H1 (cell line): Measurements from ENCODE around the gene ZFYVE27. TPM values are rescaled to one million over a fixed set of nuclear protein-coding genes. Genes with fewer than 3 reads are reported as not detected.

Experiments
- CHD2 ChIP-seq: IDR thresholded peaks from 2 replicates; pipeline ENCODE4 v1.6.1; 2012; ENCODE audit warnings: low read length, improper control_type of control experiment
- CHD7 ChIP-seq: fragments of 300-600 bp; sonication (generic); IDR thresholded peaks from 2 replicates; pipeline ENCODE4 v1.7.1; 2012; ENCODE audit warnings: low read length, moderate library complexity, mild to moderate bottlenecking, inconsistent platforms; ENCODE audit not compliant: insufficient replicate concordance
- GABPA ChIP-seq: IDR thresholded peaks from 2 replicates; pipeline ENCODE4 v1.6.1; 2011; ENCODE audit warnings: mild to moderate bottlenecking, low read length, moderate library complexity, borderline replicate concordance; ENCODE audit not compliant: insufficient read depth
- POU5F1 ChIP-seq: IDR thresholded peaks from 2 replicates; pipeline ENCODE4 v1.6.1; 2011; ENCODE audit warnings: low read depth, mild to moderate bottlenecking, low read length, moderate library complexity
- SAP30 ChIP-seq: fragments of 300-600 bp; sonication (generic); IDR thresholded peaks from 2 replicates; pipeline ENCODE4 v1.7.1; 2012; ENCODE audit warnings: low read length, moderate library complexity, mild to moderate bottlenecking, inconsistent platforms; ENCODE audit not compliant: insufficient read depth, insufficient replicate concordance
- SIN3A ChIP-seq, 2 experiments: IDR thresholded peaks in 1 of 2; conservative IDR thresholded peaks in 1 of 2; 2 replicates each; pipeline ENCODE4 v1.6.1; 2011 to 2012; ENCODE audit warnings: low read length in 2 of 2, improper control_type of control experiment in 1 of 2, low read depth in 1 of 2, mild to moderate bottlenecking in 1 of 2
- SP2 ChIP-seq: IDR thresholded peaks from 2 replicates; pipeline ENCODE4 v1.6.1; 2012; ENCODE audit warnings: mild to moderate bottlenecking, low read length, inconsistent platforms
- TEAD4 ChIP-seq: IDR thresholded peaks from 2 replicates; pipeline ENCODE4 v1.6.1; 2012; ENCODE audit warnings: low read depth, low read length, inconsistent platforms, mixed read lengths
- polyA plus RNA-seq, 7 experiments: library from polyadenylated mRNA; depleted of rRNA in 3 of 7; stranded (reverse) in 5 of 7; unstranded in 2 of 7; fragments of >200 nt in 5 of 7; fragments of 200-250 nt in 2 of 7; gene quantifications; 1 replicate in 5 of 7; 2 replicates in 1 of 7; 4 replicates in 1 of 7; pipeline versions ENCODE4 v1.2.1 to v1.2.3, GENCODE V29; 2011 to 2013; ENCODE audit warnings: missing spikeins in 2 of 7, mixed read lengths in 2 of 7
- total RNA-seq: library from RNA; stranded (reverse); fragmentation: NEBNext Ultra II Directional; extraction: Animal tissue kit (Norgen Biotek cat#: 25700); gene quantifications from 2 replicates; pipeline ENCODE4 v1.2.1, GENCODE V29; 2021
- TF ChIP-seq, protein P1 (sequence below): IDR thresholded peaks from 2 replicates; pipeline ENCODE4 v1.6.1; 2011; ENCODE audit warnings: low read depth, mild to moderate bottlenecking, low read length; ENCODE audit not compliant: insufficient read depth

Gene ZFYVE27
- total and polyA plus RNA-seq, 2 of the 8 experiments (the other 6 are each of a cell fraction or from before 2014, with no cell fraction given) = 16.6 to 19.8 TPM

DNA sequence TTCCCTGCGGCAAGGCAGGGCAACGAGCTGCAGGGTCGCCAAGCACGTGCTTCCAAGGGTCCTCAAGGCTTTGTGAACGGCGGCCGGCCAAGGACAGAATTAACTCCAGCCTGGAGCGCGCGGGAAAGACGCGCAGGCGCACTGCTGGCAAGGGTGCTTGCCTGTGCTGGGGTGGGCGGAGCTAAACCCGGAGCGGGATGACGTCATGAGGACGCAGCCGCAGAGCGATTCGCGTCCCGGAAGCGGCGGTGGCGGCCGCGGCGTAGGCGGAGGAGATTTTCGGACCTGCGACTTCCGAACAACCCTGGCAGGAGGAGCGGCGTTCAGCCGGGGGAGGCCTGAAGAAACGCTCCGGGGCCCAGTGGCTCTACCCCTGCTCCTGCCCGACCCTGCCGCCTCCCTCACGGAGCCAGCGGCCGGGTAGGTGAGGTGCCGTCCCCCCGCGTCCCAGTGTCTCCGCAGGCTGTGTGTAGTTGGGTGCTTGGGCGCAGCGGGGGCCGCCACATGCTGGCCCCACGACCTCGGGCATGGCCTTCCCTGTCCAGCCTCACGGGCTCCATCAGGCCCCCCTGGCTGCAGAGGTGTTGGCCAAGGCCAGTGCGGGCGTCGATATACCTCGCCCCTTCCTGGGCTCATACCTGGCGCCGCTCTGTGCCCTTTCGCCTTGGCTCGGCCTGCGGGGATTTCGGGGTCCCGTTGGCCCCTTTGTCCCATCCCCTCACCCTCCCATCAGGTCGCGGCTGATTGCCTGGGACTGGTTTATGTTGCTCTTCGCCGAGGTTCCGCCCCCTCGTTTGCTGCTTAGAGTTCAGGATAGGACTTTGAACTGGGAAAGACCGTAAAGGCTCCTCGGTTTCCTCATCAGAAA, at the start of gene ZFYVE27 (continued):
- TF ChIP-seq CHD7 = no peak
- TF ChIP-seq SIN3A (conservative IDR thresholded peaks at IDR 0.05 in 1 of 2, IDR thresholded peaks at IDR 0.05 in 1 of 2; ENCODE audit: low read depth in 1 of 2, low read length in 2 of 2) = no peak
- TF ChIP-seq, protein P1, sequence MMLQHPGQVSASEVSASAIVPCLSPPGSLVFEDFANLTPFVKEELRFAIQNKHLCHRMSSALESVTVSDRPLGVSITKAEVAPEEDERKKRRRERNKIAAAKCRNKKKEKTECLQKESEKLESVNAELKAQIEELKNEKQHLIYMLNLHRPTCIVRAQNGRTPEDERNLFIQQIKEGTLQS = no peak
- no peak for TF ChIP-seq SP2
- no peak for TF ChIP-seq POU5F1
- no peak for TF ChIP-seq GABPA
- TF ChIP-seq TEAD4 = no peak
- TF ChIP-seq CHD2 = no peak
- TF ChIP-seq SAP30 = peak; percentile 80
